ENCODE data around the gene KMT5C. TPM values are rescaled to one million over a fixed set of nuclear protein-coding genes. Genes with fewer than 3 reads are reported as not detected.

The KMT5C gene
- total and polyA plus RNA-seq, 10 of the 15 experiments (the other 5 are each of a cell fraction or from before 2014, with no cell fraction given), result 0.20 to 15.8 (median 4.3) TPM; not detected in 1

GRCh38 chr19:55368701-55369563 is 29.3 kb downstream of the KMT5C start (continued):
- TF ChIP-seq GABPA (IDR thresholded peaks at IDR 0.05; ENCODE audit: low read depth) (no peak), HDAC2 (IDR thresholded peaks at IDR 0.05) (no peak), NR2F1 (conservative IDR thresholded peaks at IDR 0.05) (no peak), EGR1 (IDR thresholded peaks at IDR 0.05; ENCODE audit: borderline replicate concordance in 1 of 2, low read depth in 2 of 2, low read length in 2 of 2) (peak in 1 of 2 experiments; percentile 76; a peak in 2 of 3 replicates), KDM1A (IDR thresholded peaks at IDR 0.05; ENCODE audit: borderline replicate concordance) (no peak), ATF7 (IDR thresholded peaks at IDR 0.05; ENCODE audit: low read depth) (no peak), SUZ12 (IDR thresholded peaks at IDR 0.05; ENCODE audit: unreplicated experiment) (peak; percentile 95)

GRCh38 chr19:55369653-55370304 is 30.1 kb downstream of the KMT5C start:
- no peaks in the 10 kb centered on the region for H3K79me2 ChIP-seq (ENCODE audit: control insufficient read depth, insufficient read depth, low read length)
- H4K20me1 ChIP-seq (ENCODE audit: control insufficient read depth, insufficient read depth), result no peaks in the 10 kb centered on the region
- no peak overlapping the region for H3K4me3 ChIP-seq
- ATAC-seq (peak; percentile 44; the same call in 2 of the 3 replicates), FAIRE-seq (no peak), DNase-seq (ENCODE audit: low read depth, low spot score) (no peak)
- ChIA-PET RAD21 (ENCODE audit: unreplicated experiment) (no interaction called here), SMC1A (ENCODE audit: uncharacterized antibody, unreplicated experiment) (no interaction called here), POLR2A (no interaction called here), CTCF (no interaction called here)
- no TSS peak for BruUV-seq (replicated peaks)
- no peak overlapping the region for H2AFZ ChIP-seq (ENCODE audit: control insufficient read depth, low read depth, low read length)
- 12% methylated on average over 25 of the region's 59 CpGs for WGBS (ENCODE audit: insufficient coverage, insufficient replicate concordance, low lambda C conversion rate, missing lambda C conversion rate)
- H3K27ac ChIP-seq (ENCODE audit: control insufficient read depth, insufficient read depth), result no peak overlapping the region
- in situ Hi-C loops (cut with MboI), result no loop called here
- no peak overlapping the region for H3K9ac ChIP-seq (ENCODE audit: control insufficient read depth, insufficient read depth, low read length)
- H3K4me1 ChIP-seq (ENCODE audit: control insufficient read depth, insufficient read depth, low read length), result no peaks in the 10 kb centered on the region
- no peaks in the 10 kb centered on the region for H3K36me3 ChIP-seq (ENCODE audit: control insufficient read depth in 2 of 2, insufficient read depth in 2 of 2, low read length in 1 of 2)
- H3K4me2 ChIP-seq (ENCODE audit: control insufficient read depth, insufficient read depth), result no peak overlapping the region
- no peaks in the 10 kb centered on the region for H3K9me3 ChIP-seq (replicated peaks; ENCODE audit: control insufficient read depth, insufficient read depth, low read length)
- H3K27me3 ChIP-seq (replicated peaks in 1 of 2; ENCODE audit: control insufficient read depth in 2 of 2, insufficient read depth in 2 of 2, low read length in 1 of 2), result peaks cover 3 to 10% of the 10 kb centered on the region in 2 experiments
- intact Hi-C loops (cut with micrococcal nuclease; ENCODE audit: unreplicated experiment), result no loop called here
- TF ChIP-seq EZH2 (IDR thresholded peaks at IDR 0.05; ENCODE audit: borderline replicate concordance, control insufficient read depth, low read depth, low read length), result 0 out of 2 replicates have a peak, but pooled peaks have one; percentile 66
- TF ChIP-seq SUZ12 (IDR thresholded peaks at IDR 0.05; ENCODE audit: unreplicated experiment), result peak; percentile 98
- TF ChIP-seq JUND (IDR thresholded peaks at IDR 0.05; ENCODE audit: low read depth, low read length), result no peak
